Rectal smooth muscle tissue (tissue), 1 donor: ENCODE data around the gene ANKRD24.
"Not testable (repeated sequence)": the region's sequence is repeated elsewhere in the genome, so short reads cannot be mapped to it uniquely, and the experiment has no call there.

Source experiments
- H3K27ac ChIP-seq: one replicate; pipeline ENCODE4 v1.7.0; 2013; ENCODE audit warnings: low read depth, low read length, inconsistent platforms
- H3K27me3 ChIP-seq: one replicate; pipeline ENCODE4 v1.7.0; 2013; ENCODE audit warnings: low read length; ENCODE audit not compliant: control insufficient read depth, insufficient read depth
- H3K36me3 ChIP-seq: one replicate; pipeline ENCODE4 v1.7.0; 2013; ENCODE audit warnings: low read length; ENCODE audit not compliant: control insufficient read depth, insufficient read depth
- H3K4me1 ChIP-seq: one replicate; pipeline ENCODE4 v1.7.0; 2013; ENCODE audit warnings: low read length; ENCODE audit not compliant: control insufficient read depth, insufficient read depth
- H3K4me3 ChIP-seq: one replicate; pipeline ENCODE4 v1.7.0; 2013; ENCODE audit warnings: low read length
- H3K9ac ChIP-seq: one replicate; pipeline ENCODE4 v1.7.0; 2013; ENCODE audit warnings: low read length

ANKRD24 gene

GRCh38 chr19:4152241-4152998 is 30.1 kb upstream of the ANKRD24 start:
- no peaks in the 10 kb centered on the region for H3K36me3 ChIP-seq
- H3K9ac ChIP-seq, result no peak overlapping the region
- H3K4me3 ChIP-seq, result no peak overlapping the region
- no peaks in the 10 kb centered on the region for H3K4me1 ChIP-seq
- no peak overlapping the region for H3K27ac ChIP-seq
- H3K27me3 ChIP-seq, result peaks cover 2% of the 10 kb centered on the region

GRCh38 chr19:4154571-4155312 is 27.7 kb upstream of the ANKRD24 start:
- H3K9ac ChIP-seq, result no peak overlapping the region
- H3K27me3 ChIP-seq, result peaks cover 2% of the 10 kb centered on the region
- H3K4me1 ChIP-seq, result no peaks in the 10 kb centered on the region
- no peak overlapping the region for H3K27ac ChIP-seq
- no peaks in the 10 kb centered on the region for H3K36me3 ChIP-seq
- no peak overlapping the region for H3K4me3 ChIP-seq

- Histone ChIP-seq H3K36me3 (no peaks in the 10 kb centered on the region), H3K4me1 (no peaks in the 10 kb centered on the region), H3K4me3 (no peak overlapping the region), H3K9ac (no peak overlapping the region), H3K27ac (no peak overlapping the region), H3K27me3 (no peaks in the 10 kb centered on the region)
Measured at GRCh38 chr19:4157164-4157563, 25.3 kb upstream of the ANKRD24 start.

- not testable (repeated sequence) for H3K27ac ChIP-seq, H3K27me3 ChIP-seq
Measured at GRCh38 chr19:4157971-4158370, 24.5 kb upstream of the ANKRD24 start.

GRCh38 chr19:4161415-4162077 is 20.9 kb upstream of the ANKRD24 start:
- Histone ChIP-seq H3K27ac (no peak overlapping the region), H3K27me3 (no peaks in the 10 kb centered on the region), H3K9ac (no peak overlapping the region), H3K4me1 (no peaks in the 10 kb centered on the region), H3K36me3 (no peaks in the 10 kb centered on the region), H3K4me3 (no peak overlapping the region)

More at GRCh38 chr19:4157971-4158370, 24.5 kb upstream of the ANKRD24 start:
- H3K4me3 ChIP-seq, H3K36me3 ChIP-seq, H3K9ac ChIP-seq, H3K4me1 ChIP-seq: not testable (repeated sequence)

- Histone ChIP-seq H3K36me3 (no peaks in the 10 kb centered on the region), H3K9ac (no peak overlapping the region), H3K4me1 (no peaks in the 10 kb centered on the region), H3K4me3 (no peak overlapping the region), H3K27me3 (no peaks in the 10 kb centered on the region), H3K27ac (no peak overlapping the region)
Measured at GRCh38 chr19:4164262-4164661, 18.2 kb upstream of the ANKRD24 start.

- Histone ChIP-seq H3K27ac (no peak overlapping the region), H3K27me3 (peaks cover 9% of the 10 kb centered on the region), H3K36me3 (peaks cover 5% of the 10 kb centered on the region), H3K9ac (no peak overlapping the region), H3K4me3 (no peak overlapping the region), H3K4me1 (no peaks in the 10 kb centered on the region)
Measured at GRCh38 chr19:4171676-4172075, 10.8 kb upstream of the ANKRD24 start.

- H3K4me1 ChIP-seq, result no peaks in the 10 kb centered on the region
- H3K27me3 ChIP-seq, result peaks cover 9% of the 10 kb centered on the region
- H3K27ac ChIP-seq, result no peak overlapping the region
- H3K4me3 ChIP-seq, result no peak overlapping the region
- H3K9ac ChIP-seq, result no peak overlapping the region
- peaks cover 9% of the 10 kb centered on the region for H3K36me3 ChIP-seq
Measured at GRCh38 chr19:4172861-4173473, 9.5 kb upstream of the ANKRD24 start.

- Histone ChIP-seq H3K36me3 (peaks cover 9% of the 10 kb centered on the region), H3K4me1 (no peaks in the 10 kb centered on the region), H3K9ac (no peak overlapping the region), H3K27me3 (peaks cover 9% of the 10 kb centered on the region), H3K4me3 (no peak overlapping the region), H3K27ac (no peak overlapping the region)
Measured at GRCh38 chr19:4173479-4174212, 8.8 kb upstream of the ANKRD24 start.

GRCh38 chr19:4174213-4174894 is 8.1 kb upstream of the ANKRD24 start:
- no peak overlapping the region for H3K9ac ChIP-seq
- H3K36me3 ChIP-seq, result peaks cover 9% of the 10 kb centered on the region
- H3K27me3 ChIP-seq, result peaks cover 9% of the 10 kb centered on the region
- H3K4me1 ChIP-seq, result no peaks in the 10 kb centered on the region
- H3K4me3 ChIP-seq, result no peak overlapping the region
- no peak overlapping the region for H3K27ac ChIP-seq

- H3K36me3 ChIP-seq, result peaks cover 9% of the 10 kb centered on the region
- no peak overlapping the region for H3K27ac ChIP-seq
- no peak overlapping the region for H3K9ac ChIP-seq
- no peaks in the 10 kb centered on the region for H3K4me1 ChIP-seq
- H3K4me3 ChIP-seq, result no peak overlapping the region
- peaks cover 5% of the 10 kb centered on the region for H3K27me3 ChIP-seq
Measured at GRCh38 chr19:4174895-4175668, 7.4 kb upstream of the ANKRD24 start.
